HG03097 (cell line): ENCODE results near the gene MMP21.

ENCODE experiments used
- ATAC-seq: cut with Tn5 transposase; IDR thresholded peaks from one replicate; pipeline ENCODE4 v1.9.1; 2021; ENCODE audit not compliant: unreplicated experiment, low FRiP score

MMP21 gene

GRCh38 chr10:125795128-125795527 is 19.5 kb upstream of the MMP21 start:
- ATAC-seq = no peak

- no peak for ATAC-seq
These were observed 17.0 kb upstream of the MMP21 start for GRCh38 chr10:125792342-125793300.

GRCh38 chr10:125788156-125789034 is 12.8 kb upstream of the MMP21 start:
- ATAC-seq = no peak

- no peak for ATAC-seq
These were observed 10.2 kb upstream of the MMP21 start for GRCh38 chr10:125785791-125786190.

- peak; percentile 79 for ATAC-seq
These were observed 8.3 kb upstream of the MMP21 start for GRCh38 chr10:125783957-125784356.

- no peak for ATAC-seq
These were observed 7.8 kb upstream of the MMP21 start for GRCh38 chr10:125783408-125783807.

- ATAC-seq = no peak
These were observed 7.0 kb upstream of the MMP21 start for GRCh38 chr10:125782616-125783015.

- no peak for ATAC-seq
These were observed 6.4 kb upstream of the MMP21 start for GRCh38 chr10:125782054-125782453.

GRCh38 chr10:125781374-125781773 is 5.8 kb upstream of the MMP21 start:
- ATAC-seq = no peak

GRCh38 chr10:125779403-125780327 is 4.0 kb upstream of the MMP21 start:
- no peak for ATAC-seq

GRCh38 chr10:125778556-125778955 is 2.9 kb upstream of the MMP21 start:
- ATAC-seq = no peak

GRCh38 chr10:125777806-125778205 is 2.2 kb upstream of the MMP21 start:
- no peak for ATAC-seq

- ATAC-seq = no peak
These were observed 935 bp downstream of the MMP21 start for GRCh38 chr10:125774581-125775191.

- ATAC-seq = no peak
These were observed 1.7 kb downstream of the MMP21 start for GRCh38 chr10:125773687-125774543.

GRCh38 chr10:125772864-125773180 is 2.8 kb downstream of the MMP21 start:
- ATAC-seq = no peak

GRCh38 chr10:125772112-125772863 is 3.3 kb downstream of the MMP21 start:
- ATAC-seq = no peak

- no peak for ATAC-seq
These were observed 4.8 kb downstream of the MMP21 start for GRCh38 chr10:125770844-125771243.

- ATAC-seq = no peak
These were observed 6.4 kb downstream of the MMP21 start for GRCh38 chr10:125769175-125769574.
